ENCODE data around the gene NFIC.
"Not testable (repeated sequence)": the region's sequence is repeated elsewhere in the genome, so short reads cannot be mapped to it uniquely, and the experiment has no call there.

NFIC gene

GRCh38 chr19:3497757-3498520 lies 131.6 kb downstream of the NFIC start:
- DNase-seq, result no peak

- no peak for DNase-seq
These were observed 133.5 kb downstream of the NFIC start for GRCh38 chr19:3499738-3500428.

- peak; percentile 92 for DNase-seq
These were observed 134.2 kb downstream of the NFIC start, which contains the start of gene DOHH for GRCh38 chr19:3500429-3501101. Gene DOHH (minus strand): TSS chr19:3500674. CDS start chr19:3496814, 3,860 bp downstream.

- DNase-seq, result no peak
These were observed 135.4 kb downstream of the NFIC start for GRCh38 chr19:3501780-3502179.

- no peak for DNase-seq
These were observed 136.7 kb downstream of the NFIC start for GRCh38 chr19:3503036-3503572.

GRCh38 chr19:3504735-3505134 lies 138.4 kb downstream of the NFIC start:
- no peak for DNase-seq

GRCh38 chr19:3505598-3506383 lies 139.4 kb downstream of the NFIC start, which contains the start of gene FZR1:
Gene FZR1 (plus strand): TSS chr19:3506311. CDS start chr19:3522990, 16,679 bp downstream.
- DNase-seq, result peak; percentile 99

GRCh38 chr19:3506384-3507340 lies 140.3 kb downstream of the NFIC start:
- no peak for DNase-seq

- no peak for DNase-seq
These were observed 141.2 kb downstream of the NFIC start for GRCh38 chr19:3507371-3508120.

GRCh38 chr19:3508121-3508661 lies 141.8 kb downstream of the NFIC start:
- not testable (repeated sequence) for DNase-seq

GRCh38 chr19:3508771-3509535 lies 142.6 kb downstream of the NFIC start:
- DNase-seq, result no peak

- no peak for DNase-seq
These were observed 143.2 kb downstream of the NFIC start for GRCh38 chr19:3509566-3509989.

- no peak for DNase-seq
These were observed 144.3 kb downstream of the NFIC start for GRCh38 chr19:3510727-3511126.

GRCh38 chr19:3511506-3512251 lies 145.3 kb downstream of the NFIC start:
- DNase-seq, result no peak

GRCh38 chr19:3512562-3513228 lies 146.3 kb downstream of the NFIC start:
- DNase-seq, result no peak

GRCh38 chr19:3513229-3514140 lies 147.1 kb downstream of the NFIC start:
- no peak for DNase-seq

- no peak for DNase-seq
These were observed 148.5 kb downstream of the NFIC start for GRCh38 chr19:3514930-3515329.

Measured in NK-92 treated with Interleukin-12 subunit alpha and Interleukin-12 subunit beta, amount 100 ng/mL, for 24 hours (cell line).